Measurements from ENCODE around the gene EARS2. TPM values are rescaled to one million over a fixed set of nuclear protein-coding genes. Genes with fewer than 3 reads are reported as not detected.
"Not testable (repeated sequence)": the region's sequence is repeated elsewhere in the genome, so short reads cannot be mapped to it uniquely, and the experiment has no call there.

EARS2 gene
- total RNA-seq, result 10 to 100 TPM; 26.6 to 31.9 TPM

DNA sequence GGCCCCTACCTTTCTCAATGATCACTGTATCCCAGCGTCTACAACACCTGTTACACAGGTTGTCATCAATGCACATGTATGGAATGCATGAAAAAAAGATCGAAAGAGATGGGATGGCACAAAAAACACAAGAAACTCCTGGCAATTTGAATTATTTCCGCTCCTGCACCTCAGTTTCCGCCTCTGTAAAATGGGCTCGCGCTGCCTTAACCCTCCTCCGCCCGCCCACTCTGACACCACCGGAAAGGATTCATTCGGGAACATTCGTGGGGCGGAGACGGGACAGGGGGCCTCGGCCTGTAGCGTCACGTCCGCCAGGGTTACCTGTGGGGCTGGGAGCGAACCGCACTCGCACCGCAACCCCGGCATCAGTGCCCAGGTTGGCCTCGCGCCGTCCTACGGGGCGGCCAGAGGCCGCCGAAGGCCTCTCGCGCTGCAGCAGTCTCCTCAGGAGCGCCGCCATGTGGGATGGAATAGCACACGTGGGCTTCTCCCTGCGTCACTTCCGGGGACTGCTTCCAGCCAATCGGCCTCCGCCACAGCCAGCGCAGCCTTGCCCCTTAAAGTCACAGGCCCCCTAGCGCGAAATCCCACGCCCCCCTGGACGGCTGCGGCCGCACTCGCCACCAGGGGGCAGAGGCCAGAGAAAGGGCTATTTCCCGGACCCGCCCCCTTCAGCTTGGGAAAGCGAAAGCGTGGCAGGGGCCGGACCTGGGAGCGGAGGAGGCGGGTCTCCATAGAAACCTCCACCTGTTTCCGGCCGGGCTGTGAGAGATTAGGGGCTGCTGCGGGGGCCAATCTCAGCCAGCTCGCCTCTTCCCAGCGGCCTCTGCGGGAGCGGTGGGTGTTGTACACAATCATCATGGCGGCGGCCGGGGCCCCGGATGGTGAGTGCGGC is at the start of gene EARS2, which contains the start of gene UBFD1:
TSS of gene EARS2 (minus strand) at position 470 of the 898 bp plus-strand sequence. CDS start at position 463, 7 bp downstream.
TSS of gene UBFD1 (plus strand) at position 847 of the 898 bp plus-strand sequence. CDS start at position 863, 16 bp downstream.
- peak within 1 kb of the TSS; percentile 94 for H3K27ac Mint-ChIP-seq
- no peaks in the 10 kb centered on the region for H3K27me3 Mint-ChIP-seq
- peak within 1 kb of the TSS; percentile 94 for H3K4me3 Mint-ChIP-seq
- no peaks in the 10 kb centered on the region for H3K9me3 Mint-ChIP-seq (ENCODE audit: low read depth)
- ATAC-seq (peak; percentile 92), DNase-seq (peak; percentile 99)
- ChIA-PET POLR2A (interaction anchor here (0.9 to 1.5 kb wide), 6 partner anchors 13 to 52 kb away, joined by 3 to 5 read pairs (median 4); no protein-coding TSS in a partner anchor), CTCF (interaction anchor here (0.8 to 1.5 kb wide), 4 partner anchors 36 to 95 kb away, joined by 3 to 9 read pairs (median 3); partner anchors contain the start of gene NDUFAB1)
- intact Hi-C loops (cut with DNase I, micrococcal nuclease), result loop anchor here (1.0 to 5.0 kb wide), 12 partner anchors 39 to 1604 kb away; partner anchors contain the start of genes DCTN5 (in 2 of the 2), NDUFAB1 (in 2 of the 2), PALB2 (in 2 of the 2) and COG7 (in 1 of the 2)
- peaks cover 30% of the 10 kb centered on the region for H3K36me3 Mint-ChIP-seq (ENCODE audit: low read depth)
- H3K4me1 Mint-ChIP-seq, result peaks cover 34% of the 10 kb centered on the region

GRCh38 chr16:23597003-23597756 is 40.0 kb upstream of the EARS2 start:
- DNase-seq, result peak; percentile 47
- Mint-ChIP-seq H3K27me3 (no peaks in the 10 kb centered on the region), H3K9me3 (ENCODE audit: low read depth) (no peaks in the 10 kb centered on the region), H3K27ac (peak overlapping the region; percentile 73), H3K36me3 (ENCODE audit: low read depth) (peaks cover 23% of the 10 kb centered on the region), H3K4me1 (peaks cover 30% of the 10 kb centered on the region), H3K4me3 (peak overlapping the region; percentile 28)
- ATAC-seq, result no peak
- intact Hi-C loops (cut with DNase I, micrococcal nuclease), result loop anchor here (2.0 to 5.0 kb wide), 4 partner anchors 88 to 1645 kb away; partner anchors contain the start of genes UQCRC2 (in 1 of the 2) and USP31 (in 1 of the 2)
- ChIA-PET CTCF (interaction anchor here (0.5 to 1.6 kb wide), 12 partner anchors 11 to 372 kb away, joined by 3 to 9 read pairs (median 3); partner anchors contain the start of gene UBFD1), POLR2A (interaction anchor here (0.5 to 0.9 kb wide), 3 partner anchors 23 to 47 kb away, joined by 3 to 4 read pairs (median 3); partner anchors contain the start of genes EARS2 and UBFD1)

DNA sequence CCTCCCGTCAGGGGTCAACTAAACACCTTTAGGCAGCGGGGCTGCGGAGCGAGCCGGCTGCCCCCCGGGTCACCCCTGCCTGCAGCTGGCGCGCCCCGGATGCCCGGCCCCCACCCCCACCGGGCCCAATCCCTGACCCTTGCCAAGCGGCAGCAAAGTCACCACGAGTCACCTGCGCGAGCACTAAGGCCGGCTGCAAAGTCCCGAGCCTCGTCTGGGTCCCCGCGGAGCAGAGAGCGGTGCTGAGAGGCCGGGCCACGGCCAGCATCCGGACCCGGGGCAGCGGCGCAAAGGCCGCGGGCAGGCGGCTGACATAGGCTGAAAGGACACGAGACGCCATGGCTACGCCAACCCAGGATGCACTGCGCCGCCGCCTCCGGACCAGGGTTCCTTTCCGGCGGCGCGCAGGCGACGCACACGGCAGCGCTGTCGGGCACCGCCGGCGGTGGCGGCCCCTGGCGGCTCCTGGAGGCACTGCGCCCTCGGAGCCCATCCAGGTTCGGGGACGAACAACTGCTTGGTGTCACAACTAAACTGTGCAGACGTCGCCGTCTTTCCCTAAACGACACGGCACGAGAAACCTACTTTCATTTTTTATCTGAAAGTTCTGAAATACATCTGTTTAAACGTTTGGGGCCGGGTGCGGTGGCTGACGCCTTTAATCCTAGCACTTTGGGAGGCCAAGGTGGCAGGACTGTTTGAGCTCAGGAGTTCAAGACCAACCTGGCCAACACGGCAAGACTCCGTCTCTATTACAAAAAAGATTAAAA is 39.0 kb upstream of the EARS2 start, which contains the start of gene NDUFAB1:
TSS of gene NDUFAB1 (minus strand) at position 366 of the 770 bp plus-strand sequence. CDS start at position 340, 26 bp downstream.
- Mint-ChIP-seq H3K4me3 (peak within 1 kb of the TSS; percentile 79), H3K27ac (peak within 1 kb of the TSS; percentile 80), H3K27me3 (no peaks in the 10 kb centered on the region), H3K9me3 (ENCODE audit: low read depth) (no peaks in the 10 kb centered on the region), H3K36me3 (ENCODE audit: low read depth) (peaks cover 27% of the 10 kb centered on the region), H3K4me1 (peaks cover 36% of the 10 kb centered on the region)
- ChIA-PET POLR2A (interaction anchor here (0.9 kb wide), 1 partner anchor 39 kb away, joined by 3 read pairs; the partner anchor contains the start of genes EARS2 and UBFD1), CTCF (interaction anchor here (0.5 to 1.6 kb wide), 13 partner anchors 12 to 379 kb away, joined by 3 to 9 read pairs (median 3); partner anchors contain the start of gene UBFD1)
- peak; percentile 96 for DNase-seq
- ATAC-seq, result peak; percentile 97
- intact Hi-C loops (cut with DNase I, micrococcal nuclease), result loop anchor here (1.0 to 5.0 kb wide), 11 partner anchors 39 to 1644 kb away; partner anchors contain the start of genes EARS2 (in 2 of the 2), UBFD1 (in 2 of the 2), COG7 (in 1 of the 2) and DCTN5 (in 1 of the 2)

GRCh38 chr16:23595246-23595950 is 38.2 kb upstream of the EARS2 start:
- intact Hi-C loops (cut with DNase I, micrococcal nuclease), result loop anchor here in 1 of 2 experiments (5.0 kb wide), 2 partner anchors 357 to 1643 kb away; partner anchors contain the start of gene UQCRC2
- Mint-ChIP-seq H3K36me3 (ENCODE audit: low read depth) (peaks cover 28% of the 10 kb centered on the region), H3K9me3 (ENCODE audit: low read depth) (no peaks in the 10 kb centered on the region), H3K27me3 (no peaks in the 10 kb centered on the region), H3K27ac (peak overlapping the region; percentile 67), H3K4me1 (peaks cover 36% of the 10 kb centered on the region), H3K4me3 (peak overlapping the region; percentile 79)
- ChIA-PET POLR2A (interaction anchor here (0.6 kb wide), 1 partner anchor 14 kb away, joined by 4 read pairs; no protein-coding TSS in a partner anchor), CTCF (interaction anchor here (1.4 kb wide), 1 partner anchor 374 kb away, joined by 4 read pairs; no protein-coding TSS in a partner anchor)
- DNase-seq (no peak), ATAC-seq (no peak)

GRCh38 chr16:23594186-23594585 is 37.0 kb upstream of the EARS2 start:
- Mint-ChIP-seq H3K4me1 (peaks cover 36% of the 10 kb centered on the region), H3K27ac (no peak overlapping the region), H3K9me3 (ENCODE audit: low read depth) (no peaks in the 10 kb centered on the region), H3K27me3 (no peaks in the 10 kb centered on the region), H3K4me3 (no peak overlapping the region), H3K36me3 (ENCODE audit: low read depth) (peaks cover 32% of the 10 kb centered on the region)
- POLR2A ChIA-PET, result no interaction called here
- intact Hi-C loops (cut with DNase I, micrococcal nuclease), result no loop called here
- DNase-seq (no peak), ATAC-seq (no peak)
- CTCF ChIA-PET, result no interaction called here

- H3K27me3 Mint-ChIP-seq, result no peaks in the 10 kb centered on the region
- ChIA-PET CTCF (interaction anchor here (0.6 kb wide), 1 partner anchor 98 kb away, joined by 3 read pairs; no protein-coding TSS in a partner anchor), POLR2A (no interaction called here)
- H3K4me1 Mint-ChIP-seq, result peaks cover 28% of the 10 kb centered on the region
- intact Hi-C loops (cut with DNase I, micrococcal nuclease), result no loop called here
- ATAC-seq, result no peak
- DNase-seq, result no peak
- H3K4me3 Mint-ChIP-seq, result no peak overlapping the region
- H3K9me3 Mint-ChIP-seq (ENCODE audit: low read depth), result no peaks in the 10 kb centered on the region
- peaks cover 52% of the 10 kb centered on the region for H3K36me3 Mint-ChIP-seq (ENCODE audit: low read depth)
- no peak overlapping the region for H3K27ac Mint-ChIP-seq
Observed at GRCh38 chr16:23590181-23590580, 33.0 kb upstream of the EARS2 start.

- ChIA-PET CTCF (interaction anchor here (1.0 kb wide), 1 partner anchor 12 kb away, joined by 3 read pairs; no protein-coding TSS in a partner anchor), POLR2A (no interaction called here)
- Mint-ChIP-seq H3K27me3 (no peaks in the 10 kb centered on the region), H3K9me3 (ENCODE audit: low read depth) (no peaks in the 10 kb centered on the region), H3K4me1 (peaks cover 9% of the 10 kb centered on the region), H3K36me3 (ENCODE audit: low read depth) (peaks cover 51% of the 10 kb centered on the region), H3K27ac (no peak overlapping the region), H3K4me3 (no peak overlapping the region)
- no peak for DNase-seq
- intact Hi-C loops (cut with DNase I, micrococcal nuclease), result no loop called here
- ATAC-seq, result no peak
Observed at GRCh38 chr16:23587726-23588125, 30.6 kb upstream of the EARS2 start.

- H3K27ac Mint-ChIP-seq, result no peak overlapping the region
- H3K36me3 Mint-ChIP-seq (ENCODE audit: low read depth), result peaks cover 42% of the 10 kb centered on the region
- H3K4me3 Mint-ChIP-seq, result no peak overlapping the region
- POLR2A ChIA-PET, result no interaction called here
- ATAC-seq (no peak), DNase-seq (no peak)
- no peaks in the 10 kb centered on the region for H3K4me1 Mint-ChIP-seq
- intact Hi-C loops (cut with DNase I, micrococcal nuclease), result no loop called here
- H3K27me3 Mint-ChIP-seq, result no peaks in the 10 kb centered on the region
- CTCF ChIA-PET, result interaction anchor here (0.5 to 0.7 kb wide), 2 partner anchors 151 to 350 kb away, joined by 3 read pairs; no protein-coding TSS in a partner anchor
- H3K9me3 Mint-ChIP-seq (ENCODE audit: low read depth), result no peaks in the 10 kb centered on the region
Observed at GRCh38 chr16:23584186-23585076, 27.3 kb upstream of the EARS2 start.

DNA sequence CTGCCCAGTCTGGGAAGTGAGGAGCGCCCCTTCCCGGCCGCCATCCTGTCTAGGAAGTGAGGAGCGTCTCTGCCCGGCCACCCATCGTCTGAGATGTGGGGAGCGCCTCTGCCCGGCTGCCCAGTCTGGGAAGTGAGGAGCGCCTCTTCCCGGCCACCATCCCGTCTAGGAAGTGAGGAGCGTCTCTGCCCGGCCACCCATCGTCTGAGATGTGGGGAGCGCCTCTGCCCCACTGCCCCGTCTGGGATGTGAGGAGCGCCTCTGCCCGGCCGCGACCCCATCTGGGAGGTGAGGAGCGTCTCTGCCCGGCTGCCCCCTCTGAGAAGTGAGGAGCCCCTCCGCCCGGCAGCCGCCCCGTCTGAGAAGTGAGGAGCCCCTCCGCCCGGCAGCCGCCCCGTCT is 26.1 kb upstream of the EARS2 start:
- H3K9me3 Mint-ChIP-seq (ENCODE audit: low read depth); POLR2A ChIA-PET: not testable (repeated sequence)

More for the DNA sequence above, 26.1 kb upstream of the EARS2 start:
- H3K27ac Mint-ChIP-seq; H3K4me3 Mint-ChIP-seq; CTCF ChIA-PET; H3K27me3 Mint-ChIP-seq; H3K4me1 Mint-ChIP-seq; DNase-seq; ATAC-seq; intact Hi-C loops (cut with DNase I, micrococcal nuclease): not testable (repeated sequence)
- H3K36me3 Mint-ChIP-seq (ENCODE audit: low read depth), result peaks cover 41% of the 10 kb centered on the region

Measured in activated CD4-positive, alpha-beta T cell treated with anti-CD3 and anti-CD28 coated beads for 36 hours (primary cell).